ENCODE measurements around the gene MSI2. TPM values are rescaled to one million over a fixed set of nuclear protein-coding genes. Genes with fewer than 3 reads are reported as not detected.

MSI2 gene
- polyA plus RNA-seq, 1 of the 3 experiments (the other 2 are of a cell fraction) = 24.1 TPM

DNA sequence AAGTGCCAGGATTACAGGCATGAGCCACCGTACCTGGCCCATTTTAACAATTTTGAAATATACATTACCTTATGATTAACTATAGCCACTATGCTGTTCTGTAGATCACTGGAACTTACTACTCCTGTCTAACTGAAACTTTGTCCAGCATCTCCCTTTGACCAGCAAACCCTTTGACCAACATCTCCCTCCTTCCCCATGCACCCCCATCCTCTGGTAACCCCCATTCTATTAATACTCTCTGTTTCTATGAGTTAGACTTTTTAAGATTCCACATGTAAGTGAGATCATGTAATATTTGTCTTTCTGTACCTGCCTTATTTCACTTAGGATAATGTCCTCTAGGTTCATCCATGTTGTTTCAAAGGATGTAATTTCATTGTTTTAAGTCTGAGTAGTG, 178.0 kb downstream of the MSI2 start:
- CTCF ChIA-PET = no interaction called here
- H3K79me2 ChIP-seq (ENCODE audit: insufficient read depth) = no peaks in the 10 kb centered on the region
- 93% methylated on average over 1 of the region's 1 CpG for WGBS (ENCODE audit: low lambda C conversion rate)

More for the DNA sequence above, 178.0 kb downstream of the MSI2 start:
- H4K20me1 ChIP-seq (ENCODE audit: insufficient read depth) = no peaks in the 10 kb centered on the region
- TF ChIP-seq NRF1 (IDR thresholded peaks at IDR 0.05; ENCODE audit: low read depth, low read length) = no peak
- TF ChIP-seq RFX5 (IDR thresholded peaks at IDR 0.05; ENCODE audit: low read length) = no peak
- no peak for TF ChIP-seq JUND (IDR thresholded peaks at IDR 0.05)
- TF ChIP-seq MXI1 (IDR thresholded peaks at IDR 0.05; ENCODE audit: low read depth, low read length) = no peak
- TF ChIP-seq EP300 (IDR thresholded peaks at IDR 0.05; ENCODE audit: borderline replicate concordance in 1 of 2, low read depth in 1 of 2, low read length in 1 of 2) = no peak
- no peak for TF ChIP-seq RAD21 (IDR thresholded peaks at IDR 0.05; ENCODE audit: low read length)
- no peak for TF ChIP-seq FOXM1 (IDR thresholded peaks at IDR 0.05; ENCODE audit: low read depth)
- TF ChIP-seq GABPA (IDR thresholded peaks at IDR 0.05; ENCODE audit: low read depth) = no peak
- TF ChIP-seq, protein P1, sequence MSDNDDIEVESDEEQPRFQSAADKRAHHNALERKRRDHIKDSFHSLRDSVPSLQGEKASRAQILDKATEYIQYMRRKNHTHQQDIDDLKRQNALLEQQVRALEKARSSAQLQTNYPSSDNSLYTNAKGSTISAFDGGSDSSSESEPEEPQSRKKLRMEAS (IDR thresholded peaks at IDR 0.05; ENCODE audit: low read depth) = no peak
- TF ChIP-seq, protein P2, sequence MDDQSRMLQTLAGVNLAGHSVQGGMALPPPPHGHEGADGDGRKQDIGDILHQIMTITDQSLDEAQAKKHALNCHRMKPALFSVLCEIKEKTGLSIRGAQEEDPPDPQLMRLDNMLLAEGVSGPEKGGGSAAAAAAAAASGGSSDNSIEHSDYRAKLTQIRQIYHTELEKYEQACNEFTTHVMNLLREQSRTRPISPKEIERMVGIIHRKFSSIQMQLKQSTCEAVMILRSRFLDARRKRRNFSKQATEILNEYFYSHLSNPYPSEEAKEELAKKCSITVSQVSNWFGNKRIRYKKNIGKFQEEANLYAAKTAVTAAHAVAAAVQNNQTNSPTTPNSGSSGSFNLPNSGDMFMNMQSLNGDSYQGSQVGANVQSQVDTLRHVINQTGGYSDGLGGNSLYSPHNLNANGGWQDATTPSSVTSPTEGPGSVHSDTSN (IDR thresholded peaks at IDR 0.05) = no peak
- TF ChIP-seq FOSL2 (IDR thresholded peaks at IDR 0.05; ENCODE audit: borderline replicate concordance, low read depth) = no peak
- TF ChIP-seq, protein P3, sequence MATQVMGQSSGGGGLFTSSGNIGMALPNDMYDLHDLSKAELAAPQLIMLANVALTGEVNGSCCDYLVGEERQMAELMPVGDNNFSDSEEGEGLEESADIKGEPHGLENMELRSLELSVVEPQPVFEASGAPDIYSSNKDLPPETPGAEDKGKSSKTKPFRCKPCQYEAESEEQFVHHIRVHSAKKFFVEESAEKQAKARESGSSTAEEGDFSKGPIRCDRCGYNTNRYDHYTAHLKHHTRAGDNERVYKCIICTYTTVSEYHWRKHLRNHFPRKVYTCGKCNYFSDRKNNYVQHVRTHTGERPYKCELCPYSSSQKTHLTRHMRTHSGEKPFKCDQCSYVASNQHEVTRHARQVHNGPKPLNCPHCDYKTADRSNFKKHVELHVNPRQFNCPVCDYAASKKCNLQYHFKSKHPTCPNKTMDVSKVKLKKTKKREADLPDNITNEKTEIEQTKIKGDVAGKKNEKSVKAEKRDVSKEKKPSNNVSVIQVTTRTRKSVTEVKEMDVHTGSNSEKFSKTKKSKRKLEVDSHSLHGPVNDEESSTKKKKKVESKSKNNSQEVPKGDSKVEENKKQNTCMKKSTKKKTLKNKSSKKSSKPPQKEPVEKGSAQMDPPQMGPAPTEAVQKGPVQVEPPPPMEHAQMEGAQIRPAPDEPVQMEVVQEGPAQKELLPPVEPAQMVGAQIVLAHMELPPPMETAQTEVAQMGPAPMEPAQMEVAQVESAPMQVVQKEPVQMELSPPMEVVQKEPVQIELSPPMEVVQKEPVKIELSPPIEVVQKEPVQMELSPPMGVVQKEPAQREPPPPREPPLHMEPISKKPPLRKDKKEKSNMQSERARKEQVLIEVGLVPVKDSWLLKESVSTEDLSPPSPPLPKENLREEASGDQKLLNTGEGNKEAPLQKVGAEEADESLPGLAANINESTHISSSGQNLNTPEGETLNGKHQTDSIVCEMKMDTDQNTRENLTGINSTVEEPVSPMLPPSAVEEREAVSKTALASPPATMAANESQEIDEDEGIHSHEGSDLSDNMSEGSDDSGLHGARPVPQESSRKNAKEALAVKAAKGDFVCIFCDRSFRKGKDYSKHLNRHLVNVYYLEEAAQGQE (IDR thresholded peaks at IDR 0.05; ENCODE audit: low read depth, low read length) = no peak
- TF ChIP-seq NFIC (IDR thresholded peaks at IDR 0.05; ENCODE audit: borderline replicate concordance) = no peak
- no peak for TF ChIP-seq RXRA (IDR thresholded peaks at IDR 0.05; ENCODE audit: borderline replicate concordance, low read depth)
- no peak for TF ChIP-seq MEF2A (IDR thresholded peaks at IDR 0.05; ENCODE audit: borderline replicate concordance, low read depth)
- TF ChIP-seq, protein P4, sequence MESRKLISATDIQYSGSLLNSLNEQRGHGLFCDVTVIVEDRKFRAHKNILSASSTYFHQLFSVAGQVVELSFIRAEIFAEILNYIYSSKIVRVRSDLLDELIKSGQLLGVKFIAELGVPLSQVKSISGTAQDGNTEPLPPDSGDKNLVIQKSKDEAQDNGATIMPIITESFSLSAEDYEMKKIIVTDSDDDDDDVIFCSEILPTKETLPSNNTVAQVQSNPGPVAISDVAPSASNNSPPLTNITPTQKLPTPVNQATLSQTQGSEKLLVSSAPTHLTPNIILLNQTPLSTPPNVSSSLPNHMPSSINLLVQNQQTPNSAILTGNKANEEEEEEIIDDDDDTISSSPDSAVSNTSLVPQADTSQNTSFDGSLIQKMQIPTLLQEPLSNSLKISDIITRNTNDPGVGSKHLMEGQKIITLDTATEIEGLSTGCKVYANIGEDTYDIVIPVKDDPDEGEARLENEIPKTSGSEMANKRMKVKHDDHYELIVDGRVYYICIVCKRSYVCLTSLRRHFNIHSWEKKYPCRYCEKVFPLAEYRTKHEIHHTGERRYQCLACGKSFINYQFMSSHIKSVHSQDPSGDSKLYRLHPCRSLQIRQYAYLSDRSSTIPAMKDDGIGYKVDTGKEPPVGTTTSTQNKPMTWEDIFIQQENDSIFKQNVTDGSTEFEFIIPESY (IDR thresholded peaks at IDR 0.05; ENCODE audit: borderline replicate concordance, low read depth) = no peak
- no peak for TF ChIP-seq ELF1 (IDR thresholded peaks at IDR 0.05)
- H3K9me3 ChIP-seq = no peaks in the 10 kb centered on the region
- no peaks in the 10 kb centered on the region for H3F3A ChIP-seq (replicated peaks; ENCODE audit: insufficient read depth)
- no peaks in the 10 kb centered on the region for H3K9me2 ChIP-seq
- H3K27me3 ChIP-seq (ENCODE audit: insufficient read depth) = no peaks in the 10 kb centered on the region
- peaks cover 9 to 73% of the 10 kb centered on the region in 2 experiments; a peak in 3 of 4 replicates for H3K4me1 ChIP-seq (ENCODE audit: control insufficient read depth in 1 of 2, insufficient read depth in 2 of 2, low read depth in 1 of 2, low read length in 1 of 2)
- H3K9ac ChIP-seq = no peak overlapping the region
- H3K36me3 ChIP-seq (replicated peaks in 1 of 2; ENCODE audit: control insufficient read depth in 1 of 2, insufficient read depth in 2 of 2, low read length in 1 of 2) = no peaks in the 10 kb centered on the region
- H3K4me3 ChIP-seq (ENCODE audit: low read depth in 2 of 2, low read length in 1 of 2) = no peak overlapping the region
- H3K4me2 ChIP-seq = no peak overlapping the region
- POLR2A ChIA-PET = no interaction called here
- no peak for DNase-seq
- H3K27ac ChIP-seq (ENCODE audit: low read depth in 2 of 2, low read length in 1 of 2) = no peak overlapping the region
- no peak overlapping the region for H2AFZ ChIP-seq (ENCODE audit: low read depth)
